Naive B cell (primary cell): ENCODE measurements around the gene SLC38A2. TPM values are rescaled to one million over a fixed set of nuclear protein-coding genes. Genes with fewer than 3 reads are reported as not detected.
"Not testable (repeated sequence)": the region's sequence is repeated elsewhere in the genome, so short reads cannot be mapped to it uniquely, and the experiment has no call there.

ENCODE experiments used
- ATAC-seq, 2 donors: fragments of 150-1000 bp; cut with Tn5 transposase; 2 replicates each; pipeline ENCODE4 v1.10.0; 2021; ENCODE audit warnings: low read depth in 2 of 2, mild to moderate bottlenecking in 2 of 2, moderate library complexity in 2 of 2
- DNase-seq: peaks from one replicate; pipeline ENCODE4 v3.0.0; 2022
- H3K27ac Mint-ChIP-seq, 6 donors: one replicate each; pipeline ENCODE4 v1.8.0; 2020 to 2022; ENCODE audit warnings: mild to moderate bottlenecking in 6 of 6, mixed read lengths in 6 of 6, moderate library complexity in 5 of 6, inconsistent platforms in 2 of 6
- H3K27me3 Mint-ChIP-seq, 3 donors: one replicate each; pipeline ENCODE4 v1.8.0; 2021 to 2022; ENCODE audit warnings: mixed read lengths in 3 of 3, mild to moderate bottlenecking in 1 of 3
- H3K36me3 Mint-ChIP-seq, 2 donors: one replicate each; pipeline ENCODE4 v1.8.0; 2020 to 2022; ENCODE audit warnings: mixed read lengths in 2 of 2, inconsistent platforms in 1 of 2, mild to moderate bottlenecking in 1 of 2
- H3K4me1 Mint-ChIP-seq, 3 donors: one replicate each; pipeline ENCODE4 v1.8.0; 2020 to 2022; ENCODE audit warnings: mixed read lengths in 3 of 3, inconsistent platforms in 1 of 3, mild to moderate bottlenecking in 1 of 3, moderate library complexity in 1 of 3
- H3K4me3 Mint-ChIP-seq, 8 donors: one replicate each; pipeline ENCODE4 v1.8.0; 2020 to 2022; ENCODE audit warnings: mild to moderate bottlenecking in 8 of 8, mixed read lengths in 8 of 8, moderate library complexity in 8 of 8, inconsistent platforms in 2 of 8
- H3K9me3 Mint-ChIP-seq, 7 donors: one replicate each; pipeline ENCODE4 v1.8.0; 2020 to 2022; ENCODE audit warnings: mixed read lengths in 7 of 7, mild to moderate bottlenecking in 5 of 7, inconsistent platforms in 2 of 7, moderate library complexity in 1 of 7
- polyA plus RNA-seq, 6 donors: library from polyadenylated mRNA; unstranded; fragments of 300-500 nt; fragmentation: Illumina TruSeq; gene quantifications; one replicate each; pipeline ENCODE4 v1.2.3, GENCODE V29; 2021; ENCODE audit warnings: low read depth in 6 of 6

Gene SLC38A2
- polyA plus RNA-seq, 6 donors from 2014 or later, result 48.8 to 96.3 (median 63.1) TPM

DNA sequence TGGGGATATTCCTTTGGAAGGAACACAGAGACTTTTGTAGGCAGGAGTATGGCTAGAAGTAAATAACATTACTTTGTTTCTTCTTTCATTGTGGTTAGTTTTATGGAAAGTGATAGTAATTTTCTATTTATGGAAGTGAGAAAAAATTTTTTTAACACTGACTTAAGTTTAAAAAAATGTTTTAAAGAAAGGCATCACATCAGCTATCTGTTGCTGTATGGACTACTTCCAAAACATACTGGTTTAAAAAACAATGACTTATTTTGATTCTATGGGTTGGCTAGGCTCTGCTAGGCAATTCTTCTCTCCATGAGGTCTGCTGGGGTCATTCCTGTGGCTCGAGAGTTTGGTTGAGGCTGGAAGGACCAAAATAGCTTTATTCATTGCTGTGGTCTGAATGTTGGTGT lies 31.7 kb upstream of the SLC38A2 start:
- Mint-ChIP-seq H3K36me3 (no peaks in the 10 kb centered on the region), H3K4me3 (peak overlapping the region in 5 of 8 donors; percentile 19 to 45 (median 35)), H3K27me3 (no peaks in the 10 kb centered on the region), H3K9me3 (peaks cover 0 to 6% (median 3%) of the 10 kb centered on the region in 7 donors), H3K4me1 (peaks cover 34 to 76% (median 45%) of the 10 kb centered on the region in 3 donors), H3K27ac (peak overlapping the region in 3 of 6 donors; percentile 36 to 59 (median 47))
- DNase-seq (no peak), ATAC-seq (peak; percentile 16 to 30)

DNA sequence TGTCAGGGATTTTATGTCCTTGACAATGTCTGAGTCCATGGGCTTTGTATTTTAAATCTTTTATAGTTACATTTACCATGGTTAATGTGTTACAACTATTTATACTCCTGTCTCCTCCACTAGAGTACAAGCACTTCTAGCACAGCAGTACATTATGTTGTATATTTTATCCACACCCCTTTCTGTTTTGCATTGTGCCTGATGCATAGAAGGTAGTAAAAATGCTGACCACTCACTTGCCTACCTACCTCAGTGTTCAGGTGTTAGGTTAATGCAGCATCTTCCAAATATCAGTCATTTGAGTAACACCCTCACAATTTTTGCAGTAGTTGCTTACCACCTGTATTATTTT lies 31.1 kb upstream of the SLC38A2 start:
- no peak for ATAC-seq
- H3K4me3 Mint-ChIP-seq, result peak overlapping the region in 2 of 8 donors; percentile 19 to 25
- no peaks in the 10 kb centered on the region for H3K27me3 Mint-ChIP-seq
- peaks cover 0 to 8% (median 3%) of the 10 kb centered on the region in 7 donors for H3K9me3 Mint-ChIP-seq
- H3K36me3 Mint-ChIP-seq, result no peaks in the 10 kb centered on the region
- peaks cover 34 to 82% (median 48%) of the 10 kb centered on the region in 3 donors for H3K4me1 Mint-ChIP-seq
- no peak for DNase-seq
- H3K27ac Mint-ChIP-seq, result peak overlapping the region in 2 of 6 donors; percentile 47 to 77

DNA sequence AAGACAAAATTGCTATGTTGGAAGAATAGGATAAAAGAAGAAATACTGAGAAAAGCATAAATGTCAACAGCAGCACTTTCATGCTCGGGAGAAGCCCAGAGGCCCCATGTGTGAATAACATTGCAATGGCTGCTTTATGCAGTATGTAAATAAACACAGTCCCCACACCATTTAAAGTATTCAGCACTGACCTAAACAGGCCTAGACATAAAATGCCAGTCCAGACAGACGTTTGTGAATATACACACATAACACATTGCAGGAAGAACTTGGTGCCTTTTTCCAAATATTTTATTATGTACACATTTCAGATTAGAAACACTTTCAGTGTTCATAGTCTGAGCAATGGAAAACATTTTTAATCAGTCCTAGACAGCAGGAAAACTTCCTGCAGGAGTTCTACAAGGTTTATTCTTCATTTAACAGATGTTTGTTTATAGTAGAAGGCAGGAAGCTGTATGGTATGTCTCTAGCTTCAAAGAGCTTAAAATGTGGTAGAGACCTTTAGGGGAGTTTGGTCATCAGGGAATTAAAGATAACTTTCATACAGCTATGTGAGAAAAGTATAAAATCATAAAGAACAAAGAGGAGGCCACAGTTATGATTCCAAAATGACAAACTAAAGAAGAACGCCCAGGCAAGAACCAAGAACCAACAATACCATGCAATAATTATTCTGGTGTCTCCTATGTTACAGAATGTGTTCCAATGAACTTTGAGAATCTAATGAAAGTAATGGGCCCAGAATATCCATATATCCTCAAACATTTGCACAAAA lies 30.6 kb upstream of the SLC38A2 start:
- Mint-ChIP-seq H3K27me3 (no peaks in the 10 kb centered on the region), H3K9me3 (peaks cover 0 to 8% (median 3%) of the 10 kb centered on the region in 7 donors), H3K27ac (peak overlapping the region in 2 of 6 donors; percentile 50 to 77), H3K36me3 (no peaks in the 10 kb centered on the region), H3K4me1 (peaks cover 34 to 82% (median 51%) of the 10 kb centered on the region in 3 donors), H3K4me3 (peak overlapping the region in 1 of 8 donors; percentile 9)
- ATAC-seq (no peak), DNase-seq (no peak)

DNA sequence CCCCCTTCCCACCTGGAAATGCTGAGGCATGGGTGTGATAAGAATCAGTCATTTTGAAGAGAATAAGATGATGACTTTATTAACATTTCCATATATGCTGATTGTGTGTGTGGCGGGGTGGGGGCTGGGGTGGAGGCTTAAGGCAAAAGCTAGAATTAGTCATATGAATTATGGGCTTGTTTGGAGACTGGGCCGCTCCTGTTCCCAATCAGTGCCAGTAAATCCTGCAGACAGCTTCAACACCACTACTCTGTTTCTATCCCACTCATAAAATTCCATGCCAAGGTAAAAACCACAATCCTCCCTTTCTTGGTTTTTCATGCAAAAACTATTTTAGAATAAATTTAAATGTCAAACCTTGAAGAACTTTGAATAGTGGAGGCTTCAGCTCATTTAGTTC lies 29.9 kb upstream of the SLC38A2 start:
- DNase-seq (no peak), ATAC-seq (no peak)
- Mint-ChIP-seq H3K36me3 (no peaks in the 10 kb centered on the region), H3K27me3 (no peaks in the 10 kb centered on the region), H3K4me3 (no peak overlapping the region), H3K4me1 (peaks cover 34 to 83% (median 51%) of the 10 kb centered on the region in 3 donors), H3K9me3 (peaks cover 0 to 8% (median 3%) of the 10 kb centered on the region in 7 donors), H3K27ac (peak overlapping the region in 1 of 6 donors; percentile 44)

DNA sequence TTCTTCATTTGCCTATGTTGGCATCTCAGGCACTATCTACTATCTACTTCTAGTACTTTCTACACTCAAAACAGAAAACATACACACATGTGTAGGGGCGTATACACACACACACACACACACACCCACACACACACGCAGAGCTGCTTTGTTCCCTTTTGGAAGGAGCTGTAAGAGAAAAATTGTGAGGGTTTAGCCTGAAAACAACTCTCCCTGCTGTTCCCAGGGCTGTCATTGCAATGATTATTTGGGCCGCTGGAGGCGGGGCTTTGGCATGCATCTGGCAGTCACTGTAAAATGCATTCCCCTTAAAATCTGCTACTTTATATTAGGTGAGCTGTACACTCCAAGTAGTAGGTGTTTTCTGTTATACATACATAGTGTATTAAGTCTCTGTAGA lies 29.1 kb upstream of the SLC38A2 start:
- Mint-ChIP-seq H3K9me3 (peaks cover 0 to 8% (median 3%) of the 10 kb centered on the region in 7 donors), H3K27me3 (no peaks in the 10 kb centered on the region), H3K27ac (peak overlapping the region in 1 of 6 donors; percentile 30), H3K4me3 (no peak overlapping the region), H3K4me1 (peaks cover 34 to 83% (median 51%) of the 10 kb centered on the region in 3 donors), H3K36me3 (no peaks in the 10 kb centered on the region)
- ATAC-seq, result no peak
- no peak for DNase-seq

DNA sequence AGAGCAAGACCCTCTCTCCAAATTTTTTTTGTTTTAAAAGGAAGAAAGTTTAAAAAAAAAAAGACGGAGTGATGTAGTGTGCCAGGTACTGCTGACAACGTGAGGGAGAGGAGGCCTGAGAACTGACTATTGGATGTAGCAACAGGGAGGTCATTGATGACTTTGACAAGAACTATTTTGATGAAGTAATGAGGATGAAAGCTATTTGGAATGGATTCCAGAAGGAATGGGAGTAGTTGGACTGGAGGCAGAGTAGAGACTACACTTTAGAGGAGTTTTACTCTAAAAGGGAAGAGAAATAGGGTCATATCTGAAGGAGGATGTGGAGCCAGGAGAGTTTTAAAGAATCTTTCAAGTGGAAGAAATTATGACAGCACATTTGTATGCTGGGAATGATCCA lies 27.8 kb upstream of the SLC38A2 start:
- DNase-seq (no peak), ATAC-seq (no peak)
- H3K36me3 Mint-ChIP-seq, result no peaks in the 10 kb centered on the region
- H3K9me3 Mint-ChIP-seq, result peaks cover 0 to 8% (median 3%) of the 10 kb centered on the region in 7 donors
- peak overlapping the region in 3 of 6 donors; percentile 15 to 60 (median 37) for H3K27ac Mint-ChIP-seq
- H3K4me3 Mint-ChIP-seq, result peak overlapping the region in 2 of 8 donors; percentile 10 to 40
- H3K27me3 Mint-ChIP-seq, result no peaks in the 10 kb centered on the region
- H3K4me1 Mint-ChIP-seq, result peaks cover 34 to 73% (median 47%) of the 10 kb centered on the region in 3 donors

DNA sequence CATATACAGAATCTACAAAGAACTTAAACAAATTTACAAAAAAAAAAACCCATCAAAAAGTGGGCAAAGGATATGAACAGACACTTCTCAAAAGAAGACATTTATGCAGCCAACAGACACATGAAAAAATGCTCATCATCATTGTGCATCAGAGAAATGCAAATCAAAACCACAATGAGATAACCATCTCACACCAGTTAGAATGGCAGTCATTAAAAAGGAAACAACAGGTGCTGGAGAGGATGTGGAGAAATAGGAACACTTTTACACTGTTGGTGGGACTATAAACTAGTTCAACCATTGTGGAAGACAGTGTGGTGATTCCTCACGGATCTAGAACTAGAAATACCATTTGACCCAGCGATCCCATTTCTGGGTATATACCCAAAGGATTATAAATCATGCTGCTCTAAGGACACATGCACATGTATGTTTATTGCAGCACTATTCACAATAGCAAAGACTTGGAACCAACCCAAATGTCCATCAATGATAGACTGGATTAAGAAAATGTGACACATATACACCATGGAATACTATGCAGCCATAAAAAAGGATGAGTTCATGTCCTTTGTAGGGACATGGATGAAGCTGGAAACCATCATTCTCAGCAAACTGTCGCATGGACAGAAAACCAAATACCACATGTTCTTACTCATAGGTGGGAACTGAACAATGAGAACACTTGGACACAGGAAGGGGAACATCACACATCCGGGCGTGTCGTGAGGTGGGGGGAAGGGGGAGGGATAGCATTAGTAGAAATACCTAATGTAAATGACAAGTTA lies 27.1 kb upstream of the SLC38A2 start:
- ATAC-seq, H3K27me3 Mint-ChIP-seq, H3K36me3 Mint-ChIP-seq, H3K9me3 Mint-ChIP-seq: not testable (repeated sequence)
- DNase-seq, result peak; percentile 28
- H3K4me1 Mint-ChIP-seq, result peaks cover 30 to 65% (median 41%) of the 10 kb centered on the region in 3 donors
- peak overlapping the region in 1 of 8 donors; percentile 12 for H3K4me3 Mint-ChIP-seq
- peak overlapping the region in 1 of 6 donors; percentile 35 for H3K27ac Mint-ChIP-seq

DNA sequence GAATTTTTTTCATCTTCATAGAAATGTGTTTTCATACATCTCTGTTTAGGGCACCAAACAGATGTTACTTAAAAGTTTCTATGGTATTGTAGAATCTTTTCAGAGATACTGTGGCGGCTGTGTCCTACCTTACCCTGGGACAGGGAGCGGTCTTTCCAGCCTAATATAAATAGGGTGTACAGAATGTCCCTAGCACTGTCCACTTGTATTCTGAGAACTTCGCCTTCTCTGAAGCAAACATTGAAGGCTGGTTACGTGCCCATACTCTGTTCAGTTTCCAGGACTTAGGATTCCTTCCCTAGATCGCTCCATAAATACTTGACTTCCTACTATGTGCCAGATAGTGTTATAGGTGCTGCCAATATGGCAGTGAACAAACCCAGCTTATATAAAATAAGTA lies 24.3 kb upstream of the SLC38A2 start:
- no peak for ATAC-seq
- no peak for DNase-seq
- H3K36me3 Mint-ChIP-seq, result peaks cover 0 to 14% of the 10 kb centered on the region in 2 donors

DNA sequence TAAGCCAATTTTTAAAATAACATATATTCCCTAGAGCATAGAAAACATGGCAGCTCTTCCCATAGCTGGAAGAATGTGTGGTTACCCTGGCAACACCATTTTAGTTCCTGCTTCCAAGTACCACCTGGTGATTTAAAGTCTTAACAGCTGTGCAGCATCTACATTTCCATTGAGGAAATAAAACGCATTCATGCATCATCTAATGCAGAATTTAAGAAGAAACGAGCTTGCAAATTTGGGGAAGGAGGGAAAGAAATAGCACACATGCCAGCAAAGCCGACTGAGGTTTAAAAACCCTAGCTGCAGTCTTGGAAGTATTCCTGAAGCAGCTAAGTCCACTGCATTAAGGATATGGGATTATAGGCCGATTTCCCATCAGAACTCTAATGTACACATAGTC lies 22.8 kb upstream of the SLC38A2 start:
- Mint-ChIP-seq H3K36me3 (peaks cover 0 to 20% of the 10 kb centered on the region in 2 donors), H3K9me3 (peaks cover 0 to 8% (median 3%) of the 10 kb centered on the region in 7 donors), H3K4me3 (no peak overlapping the region), H3K4me1 (peaks cover 10 to 35% (median 20%) of the 10 kb centered on the region in 3 donors), H3K27ac (no peak overlapping the region), H3K27me3 (no peaks in the 10 kb centered on the region)
- ATAC-seq (no peak), DNase-seq (no peak)

More for the DNA sequence above, 24.3 kb upstream of the SLC38A2 start:
- Mint-ChIP-seq H3K4me3 (no peak overlapping the region), H3K4me1 (peaks cover 19 to 40% (median 25%) of the 10 kb centered on the region in 3 donors), H3K27me3 (no peaks in the 10 kb centered on the region), H3K9me3 (peaks cover 0 to 8% (median 3%) of the 10 kb centered on the region in 7 donors), H3K27ac (no peak overlapping the region)

DNA sequence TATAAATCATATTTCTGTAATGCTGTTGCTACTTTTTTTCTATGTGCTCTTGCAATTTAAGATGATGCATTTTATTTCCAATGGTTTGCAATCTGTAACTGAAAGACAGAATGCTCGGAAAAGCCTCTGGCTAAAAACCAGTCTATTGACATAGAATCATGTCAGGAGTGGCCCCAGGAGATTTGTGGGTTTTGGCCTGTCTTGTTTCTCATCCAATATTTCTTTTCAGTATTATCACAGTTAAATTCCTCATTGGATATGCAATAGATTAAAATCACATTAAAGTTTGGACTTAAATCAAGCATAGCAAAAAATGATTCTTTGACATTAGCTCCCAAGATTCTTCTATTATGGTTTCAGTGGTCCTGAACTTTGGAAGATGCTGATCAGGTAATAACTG lies 19.1 kb upstream of the SLC38A2 start:
- ATAC-seq (no peak), DNase-seq (no peak)
- no peaks in the 10 kb centered on the region for H3K9me3 Mint-ChIP-seq
- no peaks in the 10 kb centered on the region for H3K27me3 Mint-ChIP-seq
- no peak overlapping the region for H3K4me3 Mint-ChIP-seq
- H3K36me3 Mint-ChIP-seq, result peaks cover 0 to 20% of the 10 kb centered on the region in 2 donors
- no peak overlapping the region for H3K27ac Mint-ChIP-seq
- peaks cover 32 to 45% (median 33%) of the 10 kb centered on the region in 3 donors for H3K4me1 Mint-ChIP-seq

DNA sequence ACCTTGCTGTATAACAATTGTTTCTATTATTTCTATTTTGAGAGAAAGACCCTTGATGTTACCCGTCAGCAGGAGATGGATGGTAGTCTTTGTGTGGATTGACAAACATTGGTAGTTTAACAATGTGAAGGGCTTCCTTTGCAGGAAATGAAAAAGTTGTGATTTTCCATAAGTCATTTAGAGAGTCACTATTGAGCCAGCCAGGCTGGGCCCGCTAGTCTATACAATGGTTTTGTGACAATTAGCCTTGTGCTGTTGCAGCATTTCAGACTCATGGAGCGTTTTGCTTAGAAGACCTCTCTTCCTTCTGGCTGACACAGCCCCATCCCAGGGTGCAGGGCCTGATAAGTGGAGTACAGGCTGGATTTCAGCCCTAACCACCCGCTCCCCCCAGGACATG lies 18.3 kb upstream of the SLC38A2 start:
- no peak for DNase-seq
- H3K27me3 Mint-ChIP-seq, result no peaks in the 10 kb centered on the region
- H3K4me3 Mint-ChIP-seq, result peak overlapping the region in 4 of 8 donors; percentile 6 to 34 (median 26)
- peaks cover 0 to 20% of the 10 kb centered on the region in 2 donors for H3K36me3 Mint-ChIP-seq
- no peak for ATAC-seq
- H3K4me1 Mint-ChIP-seq, result peaks cover 32 to 45% (median 33%) of the 10 kb centered on the region in 3 donors
- H3K9me3 Mint-ChIP-seq, result no peaks in the 10 kb centered on the region
- peak overlapping the region in 5 of 6 donors; percentile 3 to 80 (median 51) for H3K27ac Mint-ChIP-seq

DNA sequence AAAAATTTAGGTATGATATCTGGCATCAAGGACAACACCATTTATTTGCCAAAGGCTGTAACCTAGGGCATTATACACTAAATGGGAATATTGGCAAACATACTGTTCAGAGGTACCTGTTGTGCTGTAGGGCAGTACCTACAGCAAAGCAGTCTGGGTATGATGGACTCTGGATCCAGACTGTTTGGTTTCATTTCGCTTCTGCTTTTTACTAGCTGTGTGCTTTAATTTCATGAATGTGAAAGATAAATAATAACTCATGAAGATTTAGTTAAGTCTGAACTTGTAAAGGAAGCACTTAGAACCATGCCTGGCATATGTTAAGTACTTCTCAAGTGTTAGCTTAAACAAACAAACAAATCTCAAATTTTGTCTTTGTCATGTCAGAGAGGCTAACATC lies 17.7 kb upstream of the SLC38A2 start:
- peak overlapping the region in 4 of 8 donors; percentile 21 to 34 (median 28) for H3K4me3 Mint-ChIP-seq
- H3K27ac Mint-ChIP-seq, result peak overlapping the region in 4 of 6 donors; percentile 3 to 76 (median 36)
- DNase-seq (no peak), ATAC-seq (no peak)
- H3K9me3 Mint-ChIP-seq, result no peaks in the 10 kb centered on the region
- H3K27me3 Mint-ChIP-seq, result no peaks in the 10 kb centered on the region
- peaks cover 0 to 20% of the 10 kb centered on the region in 2 donors for H3K36me3 Mint-ChIP-seq
- H3K4me1 Mint-ChIP-seq, result peaks cover 36 to 51% (median 37%) of the 10 kb centered on the region in 3 donors

DNA sequence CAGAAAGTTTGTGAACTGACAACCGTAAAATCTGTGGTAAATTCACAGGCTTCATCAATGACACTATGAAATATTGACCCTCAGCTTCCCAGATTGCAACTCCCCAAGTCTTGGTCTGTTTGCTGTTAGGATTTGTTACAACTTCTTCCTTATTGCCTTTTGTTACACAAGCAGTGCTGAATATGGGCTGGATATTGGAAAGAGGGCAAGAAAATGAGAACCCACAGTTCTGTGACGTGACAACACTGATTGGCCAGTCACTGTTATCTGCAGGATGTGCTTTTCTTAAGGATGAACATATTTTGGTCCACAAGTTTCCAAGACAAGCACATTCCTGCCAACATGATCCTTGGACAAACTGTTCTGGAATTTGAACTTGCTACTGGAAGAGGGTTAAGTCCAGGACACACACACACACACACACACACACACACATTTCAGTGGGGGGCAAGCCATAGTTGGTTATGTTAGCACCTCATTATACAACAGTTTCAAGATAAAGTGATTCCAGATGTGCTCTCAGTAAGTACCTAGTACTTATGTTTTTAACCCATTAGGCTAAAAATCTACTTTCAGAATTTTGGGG lies 16.6 kb upstream of the SLC38A2 start:
- peaks cover 43 to 61% (median 44%) of the 10 kb centered on the region in 3 donors for H3K4me1 Mint-ChIP-seq
- no peak for DNase-seq
- H3K4me3 Mint-ChIP-seq, result peak overlapping the region in 3 of 8 donors; percentile 63 to 86 (median 78)
- ATAC-seq, result no peak
- H3K27me3 Mint-ChIP-seq, result no peaks in the 10 kb centered on the region
- H3K36me3 Mint-ChIP-seq, result peaks cover 0 to 20% of the 10 kb centered on the region in 2 donors
- no peaks in the 10 kb centered on the region for H3K9me3 Mint-ChIP-seq
- H3K27ac Mint-ChIP-seq, result peak overlapping the region in 5 of 6 donors; percentile 62 to 95 (median 91)
